GM23338 (cell line): ENCODE measurements around the gene EBI3. TPM values are rescaled to one million over a fixed set of nuclear protein-coding genes. Genes with fewer than 3 reads are reported as not detected.

Experiments
- ATAC-seq: fragments of 200-7000 bp; cut with Tn5 transposase; 3 replicates; pipeline ENCODE4 v1.9.1; 2020
- DNase-seq: peaks from one replicate; pipeline ENCODE4 v3.0.0-alpha.2; 2015; ENCODE audit warnings: low spot score
- H2AFZ ChIP-seq: fragments of 200-600 bp; sonication (generic); 2 replicates; pipeline ENCODE4 v1.8.0; 2016; ENCODE audit warnings: antibody characterized with exemption, mild to moderate bottlenecking, moderate library complexity
- H3F3A ChIP-seq: fragments of 200-600 bp; sonication (generic); replicated peaks from 2 replicates; pipeline ENCODE4 v1.8.0; 2017; ENCODE audit warnings: antibody characterized with exemption, mixed run types, low read depth
- H3K27ac ChIP-seq: fragments of 200-600 bp; sonication (generic); 2 replicates; pipeline ENCODE4 v1.6.1; 2016; ENCODE audit warnings: low read depth
- H3K27me3 ChIP-seq: fragments of 200-600 bp; sonication (generic); 2 replicates; pipeline ENCODE4 v1.8.0; 2016; ENCODE audit warnings: mild to moderate bottlenecking, mixed run types, moderate library complexity; ENCODE audit not compliant: insufficient read depth
- H3K36me3 ChIP-seq: fragments of 200-600 bp; sonication (generic); 2 replicates; pipeline ENCODE4 v1.8.0; 2016; ENCODE audit warnings: mild to moderate bottlenecking; ENCODE audit not compliant: insufficient read depth
- H3K4me1 ChIP-seq: fragments of 200-600 bp; sonication (generic); 2 replicates; pipeline ENCODE4 v1.8.0; 2016; ENCODE audit warnings: mild to moderate bottlenecking, moderate library complexity; ENCODE audit not compliant: insufficient read depth
- H3K4me2 ChIP-seq: fragments of 200-600 bp; sonication (generic); 2 replicates; pipeline ENCODE4 v1.7.1; 2017; ENCODE audit warnings: mixed run types
- H3K4me3 ChIP-seq: fragments of 200-600 bp; sonication (generic); 2 replicates; pipeline ENCODE4 v1.6.1; 2016; ENCODE audit warnings: mixed run types
- H3K79me2 ChIP-seq: fragments of 200-600 bp; sonication (generic); replicated peaks from 2 replicates; pipeline ENCODE4 v1.8.0; 2017; ENCODE audit warnings: mild to moderate bottlenecking; ENCODE audit not compliant: insufficient read depth
- H3K9me2 ChIP-seq: fragments of 200-600 bp; sonication (generic); 2 replicates; pipeline ENCODE4 v1.8.0; 2017; ENCODE audit not compliant: insufficient read depth
- H4K20me1 ChIP-seq: fragments of 200-600 bp; sonication (generic); replicated peaks from 2 replicates; pipeline ENCODE4 v1.8.0; 2017; ENCODE audit warnings: mild to moderate bottlenecking; ENCODE audit not compliant: insufficient read depth
- H3K27ac Mint-ChIP-seq: 2 replicates; pipeline ENCODE4 v1.8.0; 2020; ENCODE audit warnings: inconsistent platforms, mild to moderate bottlenecking, moderate library complexity, mixed read lengths
- H3K27me3 Mint-ChIP-seq: 3 replicates; pipeline ENCODE4 v1.8.0; 2022; ENCODE audit warnings: low read depth, mild to moderate bottlenecking, moderate library complexity, mixed read lengths, inconsistent platforms; ENCODE audit not compliant: insufficient read depth, poor library complexity
- H3K36me3 Mint-ChIP-seq: 3 replicates; pipeline ENCODE4 v1.8.0; 2021; ENCODE audit warnings: low read depth, mild to moderate bottlenecking, inconsistent platforms, moderate library complexity, mixed read lengths
- H3K4me1 Mint-ChIP-seq: 3 replicates; pipeline ENCODE4 v1.8.0; 2020; ENCODE audit warnings: mild to moderate bottlenecking, inconsistent platforms, mixed read lengths
- H3K4me3 Mint-ChIP-seq: 3 replicates; pipeline ENCODE4 v1.8.0; 2021; ENCODE audit warnings: moderate library complexity, mild to moderate bottlenecking, inconsistent platforms, mixed read lengths
- H3K9me3 Mint-ChIP-seq: 3 replicates; pipeline ENCODE4 v1.8.0; 2020; ENCODE audit warnings: moderate library complexity, mild to moderate bottlenecking, inconsistent platforms, mixed read lengths
- CREB1 ChIP-seq: fragments of 250-450 bp; sonication (Bioruptor Pico); IDR thresholded peaks from 2 replicates; pipeline ENCODE4 v1.5.0; 2020; ENCODE audit warnings: low read depth, mild to moderate bottlenecking, moderate library complexity
- STAT1 ChIP-seq: IDR thresholded peaks from one replicate; pipeline ENCODE4 v1.6.1; 2016; ENCODE audit warnings: antibody characterized with exemption; ENCODE audit not compliant: unreplicated experiment
- ZNF114 ChIP-seq: fragments of 250-450 bp; sonication (Bioruptor Pico); IDR thresholded peaks from 2 replicates; pipeline ENCODE4 v1.5.0; 2020; ENCODE audit warnings: mild to moderate bottlenecking, moderate library complexity
- ZNF331 ChIP-seq: fragments of 250-450 bp; sonication (Bioruptor Pico); IDR thresholded peaks from 2 replicates; pipeline ENCODE4 v1.5.0; 2020; ENCODE audit warnings: low read depth, mild to moderate bottlenecking, moderate library complexity
- polyA plus RNA-seq: library from polyadenylated mRNA; unstranded; fragments of >200 nt; fragmentation: Nextera tagmentation; extraction: Ambion mirVana; gene quantifications from 2 replicates; pipeline ENCODE4 v1.2.1, GENCODE V29; 2016
- total RNA-seq: library from RNA; depleted of rRNA; stranded (reverse); fragments of >200 nt; shearing (Covaris generic); gene quantifications from 2 replicates; pipeline ENCODE4 v1.2.3, GENCODE V29; 2014
- TF ChIP-seq, protein P1 (sequence below), 2 experiments: fragments of 200-600 bp in 1 of 2; sonication (generic) in 1 of 2; conservative IDR thresholded peaks; 2 replicates each; pipeline versions ENCODE4 v1.5.1 to v1.6.1; 2016 to 2017; ENCODE audit warnings: antibody characterized with exemption in 2 of 2, low read depth in 2 of 2, mild to moderate bottlenecking in 2 of 2, moderate library complexity in 1 of 2
- TF ChIP-seq, protein P2 (sequence below): fragments of 250-450 bp; sonication (Bioruptor Pico); IDR thresholded peaks from 2 replicates; pipeline ENCODE4 v1.5.0; 2020; ENCODE audit warnings: mild to moderate bottlenecking, moderate library complexity

Gene EBI3
- total and polyA plus RNA-seq, 2 experiments from 2014 or later: 0.52 to 1.4 TPM

DNA sequence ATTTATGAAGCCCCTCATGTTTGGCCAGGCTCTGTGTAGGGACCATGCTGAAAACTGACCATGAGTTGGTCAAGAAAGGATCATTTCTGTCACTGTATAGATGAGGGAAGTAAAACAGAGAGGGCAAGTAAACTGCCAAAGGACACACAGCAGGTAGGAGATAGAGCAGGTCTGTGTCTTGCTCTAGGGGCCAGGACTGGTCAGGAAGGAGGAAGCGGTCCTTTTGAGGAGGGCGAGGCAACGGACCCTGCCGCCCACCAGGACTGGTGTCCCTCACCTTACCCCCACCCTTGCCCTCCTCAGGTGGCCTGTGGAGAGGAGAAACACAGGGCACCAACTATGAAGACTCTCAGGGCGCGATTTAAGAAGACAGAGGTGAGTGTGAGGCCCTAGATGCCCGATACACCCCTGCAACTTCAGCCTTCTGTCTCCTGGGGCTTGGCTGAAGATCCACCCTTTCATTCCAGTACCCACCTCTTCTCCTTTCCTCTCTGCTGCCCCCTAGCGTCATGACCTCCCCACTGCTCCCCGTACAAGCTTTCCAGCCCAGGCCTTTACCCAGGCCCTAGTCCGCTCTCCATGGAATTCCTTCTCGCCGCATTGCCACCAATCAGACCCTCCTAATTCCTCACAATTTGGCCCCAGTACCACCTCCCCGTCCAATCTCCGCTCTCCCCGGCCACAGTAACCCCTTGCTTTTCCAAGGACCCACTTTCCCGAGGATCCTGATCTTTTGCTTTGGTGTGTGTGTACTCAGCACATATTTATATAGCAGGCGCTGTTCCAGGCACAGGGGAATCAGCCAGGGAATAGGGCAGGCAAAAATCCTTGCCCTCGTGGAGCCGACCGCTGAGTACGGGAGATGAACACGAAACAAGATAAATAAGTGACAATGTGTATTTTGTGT, 43.0 kb upstream of the EBI3 start:
- no peaks in the 10 kb centered on the region for H4K20me1 ChIP-seq
- H3K27ac ChIP-seq: no peak overlapping the region
- Mint-ChIP-seq H3K27ac (no peak overlapping the region), H3K27me3 (peaks cover 9% of the 10 kb centered on the region), H3K9me3 (no peaks in the 10 kb centered on the region; the same call in 1 of the 3 replicates), H3K36me3 (no peaks in the 10 kb centered on the region), H3K4me1 (no peaks in the 10 kb centered on the region; the same call in 2 of the 3 replicates), H3K4me3 (peak overlapping the region; percentile 6; the same call in 1 of the 3 replicates)
- peak overlapping the region; percentile 89 for H2AFZ ChIP-seq
- DNase-seq: peak; percentile 96
- H3F3A ChIP-seq: peaks cover 3% of the 10 kb centered on the region; the same call in 1 of the 2 replicates
- 0 out of 2 replicates have a peak, but pooled peaks have one; percentile 17 for TF ChIP-seq CREB1
- no peak for TF ChIP-seq ZNF331
- TF ChIP-seq, protein P1, sequence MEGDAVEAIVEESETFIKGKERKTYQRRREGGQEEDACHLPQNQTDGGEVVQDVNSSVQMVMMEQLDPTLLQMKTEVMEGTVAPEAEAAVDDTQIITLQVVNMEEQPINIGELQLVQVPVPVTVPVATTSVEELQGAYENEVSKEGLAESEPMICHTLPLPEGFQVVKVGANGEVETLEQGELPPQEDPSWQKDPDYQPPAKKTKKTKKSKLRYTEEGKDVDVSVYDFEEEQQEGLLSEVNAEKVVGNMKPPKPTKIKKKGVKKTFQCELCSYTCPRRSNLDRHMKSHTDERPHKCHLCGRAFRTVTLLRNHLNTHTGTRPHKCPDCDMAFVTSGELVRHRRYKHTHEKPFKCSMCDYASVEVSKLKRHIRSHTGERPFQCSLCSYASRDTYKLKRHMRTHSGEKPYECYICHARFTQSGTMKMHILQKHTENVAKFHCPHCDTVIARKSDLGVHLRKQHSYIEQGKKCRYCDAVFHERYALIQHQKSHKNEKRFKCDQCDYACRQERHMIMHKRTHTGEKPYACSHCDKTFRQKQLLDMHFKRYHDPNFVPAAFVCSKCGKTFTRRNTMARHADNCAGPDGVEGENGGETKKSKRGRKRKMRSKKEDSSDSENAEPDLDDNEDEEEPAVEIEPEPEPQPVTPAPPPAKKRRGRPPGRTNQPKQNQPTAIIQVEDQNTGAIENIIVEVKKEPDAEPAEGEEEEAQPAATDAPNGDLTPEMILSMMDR (conservative IDR thresholded peaks at IDR 0.05; ENCODE audit: low read depth in 2 of 2): peak; percentile 84 to 94
- no peak for TF ChIP-seq STAT1
- TF ChIP-seq, protein P2, sequence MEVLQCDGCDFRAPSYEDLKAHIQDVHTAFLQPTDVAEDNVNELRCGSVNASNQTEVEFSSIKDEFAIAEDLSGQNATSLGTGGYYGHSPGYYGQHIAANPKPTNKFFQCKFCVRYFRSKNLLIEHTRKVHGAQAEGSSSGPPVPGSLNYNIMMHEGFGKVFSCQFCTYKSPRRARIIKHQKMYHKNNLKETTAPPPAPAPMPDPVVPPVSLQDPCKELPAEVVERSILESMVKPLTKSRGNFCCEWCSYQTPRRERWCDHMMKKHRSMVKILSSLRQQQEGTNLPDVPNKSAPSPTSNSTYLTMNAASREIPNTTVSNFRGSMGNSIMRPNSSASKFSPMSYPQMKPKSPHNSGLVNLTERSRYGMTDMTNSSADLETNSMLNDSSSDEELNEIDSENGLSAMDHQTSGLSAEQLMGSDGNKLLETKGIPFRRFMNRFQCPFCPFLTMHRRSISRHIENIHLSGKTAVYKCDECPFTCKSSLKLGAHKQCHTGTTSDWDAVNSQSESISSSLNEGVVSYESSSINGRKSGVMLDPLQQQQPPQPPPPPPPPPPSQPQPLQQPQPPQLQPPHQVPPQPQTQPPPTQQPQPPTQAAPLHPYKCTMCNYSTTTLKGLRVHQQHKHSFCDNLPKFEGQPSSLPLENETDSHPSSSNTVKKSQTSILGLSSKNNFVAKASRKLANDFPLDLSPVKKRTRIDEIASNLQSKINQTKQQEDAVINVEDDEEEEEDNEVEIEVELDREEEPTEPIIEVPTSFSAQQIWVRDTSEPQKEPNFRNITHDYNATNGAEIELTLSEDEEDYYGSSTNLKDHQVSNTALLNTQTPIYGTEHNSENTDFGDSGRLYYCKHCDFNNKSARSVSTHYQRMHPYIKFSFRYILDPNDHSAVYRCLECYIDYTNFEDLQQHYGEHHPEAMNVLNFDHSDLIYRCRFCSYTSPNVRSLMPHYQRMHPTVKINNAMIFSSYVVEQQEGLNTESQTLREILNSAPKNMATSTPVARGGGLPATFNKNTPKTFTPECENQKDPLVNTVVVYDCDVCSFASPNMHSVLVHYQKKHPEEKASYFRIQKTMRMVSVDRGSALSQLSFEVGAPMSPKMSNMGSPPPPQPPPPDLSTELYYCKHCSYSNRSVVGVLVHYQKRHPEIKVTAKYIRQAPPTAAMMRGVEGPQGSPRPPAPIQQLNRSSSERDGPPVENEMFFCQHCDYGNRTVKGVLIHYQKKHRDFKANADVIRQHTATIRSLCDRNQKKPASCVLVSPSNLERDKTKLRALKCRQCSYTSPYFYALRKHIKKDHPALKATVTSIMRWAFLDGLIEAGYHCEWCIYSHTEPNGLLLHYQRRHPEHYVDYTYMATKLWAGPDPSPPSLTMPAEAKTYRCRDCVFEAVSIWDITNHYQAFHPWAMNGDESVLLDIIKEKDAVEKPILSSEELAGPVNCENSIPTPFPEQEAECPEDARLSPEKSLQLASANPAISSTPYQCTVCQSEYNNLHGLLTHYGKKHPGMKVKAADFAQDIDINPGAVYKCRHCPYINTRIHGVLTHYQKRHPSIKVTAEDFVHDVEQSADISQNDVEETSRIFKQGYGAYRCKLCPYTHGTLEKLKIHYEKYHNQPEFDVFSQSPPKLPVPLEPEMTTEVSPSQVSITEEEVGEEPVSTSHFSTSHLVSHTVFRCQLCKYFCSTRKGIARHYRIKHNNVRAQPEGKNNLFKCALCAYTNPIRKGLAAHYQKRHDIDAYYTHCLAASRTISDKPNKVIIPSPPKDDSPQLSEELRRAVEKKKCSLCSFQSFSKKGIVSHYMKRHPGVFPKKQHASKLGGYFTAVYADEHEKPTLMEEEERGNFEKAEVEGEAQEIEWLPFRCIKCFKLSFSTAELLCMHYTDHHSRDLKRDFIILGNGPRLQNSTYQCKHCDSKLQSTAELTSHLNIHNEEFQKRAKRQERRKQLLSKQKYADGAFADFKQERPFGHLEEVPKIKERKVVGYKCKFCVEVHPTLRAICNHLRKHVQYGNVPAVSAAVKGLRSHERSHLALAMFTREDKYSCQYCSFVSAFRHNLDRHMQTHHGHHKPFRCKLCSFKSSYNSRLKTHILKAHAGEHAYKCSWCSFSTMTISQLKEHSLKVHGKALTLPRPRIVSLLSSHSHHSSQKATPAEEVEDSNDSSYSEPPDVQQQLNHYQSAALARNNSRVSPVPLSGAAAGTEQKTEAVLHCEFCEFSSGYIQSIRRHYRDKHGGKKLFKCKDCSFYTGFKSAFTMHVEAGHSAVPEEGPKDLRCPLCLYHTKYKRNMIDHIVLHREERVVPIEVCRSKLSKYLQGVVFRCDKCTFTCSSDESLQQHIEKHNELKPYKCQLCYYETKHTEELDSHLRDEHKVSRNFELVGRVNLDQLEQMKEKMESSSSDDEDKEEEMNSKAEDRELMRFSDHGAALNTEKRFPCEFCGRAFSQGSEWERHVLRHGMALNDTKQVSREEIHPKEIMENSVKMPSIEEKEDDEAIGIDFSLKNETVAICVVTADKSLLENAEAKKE (CRISPR knock-in tag): 0 out of 2 replicates have a peak, but pooled peaks have one; percentile 16
- no peak for TF ChIP-seq ZNF114
- no peaks in the 10 kb centered on the region for H3K36me3 ChIP-seq
- no peaks in the 10 kb centered on the region for H3K9me2 ChIP-seq
- peak; percentile 85 for ATAC-seq
- H3K27me3 ChIP-seq: no peaks in the 10 kb centered on the region
- 0 out of 2 replicates have a peak overlapping the region, but pooled peaks have one; percentile 32 for H3K4me3 ChIP-seq
- peaks cover 6% of the 10 kb centered on the region; the same call in 1 of the 2 replicates for H3K4me1 ChIP-seq
- H3K79me2 ChIP-seq: no peaks in the 10 kb centered on the region; the same call in 1 of the 2 replicates
- peak overlapping the region; percentile 71 for H3K4me2 ChIP-seq
